HepG2 (cell line): ENCODE results near the gene RMI1. TPM values are rescaled to one million over a fixed set of nuclear protein-coding genes. Genes with fewer than 3 reads are reported as not detected.

Source experiments
- CSRNP2 ChIP-seq: sonication (generic); formaldehyde crosslinking; conservative IDR thresholded peaks from 2 replicates; pipeline ENCODE4 v1.8.0; 2022; ENCODE audit warnings: low read depth, missing genetic modification reagents
- FOXP1 ChIP-seq, 2 experiments: fragments of 450-650 bp in 1 of 2; IDR thresholded peaks; 2 replicates each; pipeline ENCODE4 v1.6.1; 2017 to 2018; ENCODE audit warnings: antibody characterized with exemption in 1 of 2
- HMGXB4 ChIP-seq, 2 experiments: sonication (generic) in 1 of 2; formaldehyde crosslinking in 1 of 2; IDR thresholded peaks; 2 replicates each; pipeline versions ENCODE4 v1.4.0 to v1.6.1; 2018 to 2020; ENCODE audit warnings: missing genetic modification reagents in 2 of 2, borderline replicate concordance in 1 of 2, low read depth in 1 of 2, mild to moderate bottlenecking in 1 of 2, missing biosample characterization in 1 of 2
- JARID2 ChIP-seq: sonication (generic); formaldehyde crosslinking; IDR thresholded peaks from 2 replicates; pipeline ENCODE4 v1.8.1; 2023; ENCODE audit warnings: missing genetic modification reagents, inconsistent platforms; ENCODE audit not compliant: insufficient replicate concordance
- KLF16 ChIP-seq, 2 experiments: sonication (generic) in 1 of 2; formaldehyde crosslinking in 1 of 2; IDR thresholded peaks; 2 replicates each; pipeline versions ENCODE4 v1.6.1 to v1.8.0; 2016 to 2023; ENCODE audit warnings: missing genetic modification reagents in 2 of 2, missing compliant biosample characterization in 1 of 2
- PITX1 ChIP-seq: sonication (generic); formaldehyde crosslinking; IDR thresholded peaks from 2 replicates; pipeline ENCODE4 v1.5.1; 2020; ENCODE audit warnings: mild to moderate bottlenecking, missing genetic modification reagents
- POLR2AphosphoS5 ChIP-seq: IDR thresholded peaks from 2 replicates; pipeline ENCODE4 v1.6.1; 2012; ENCODE audit warnings: low read depth, low read length
- RBM39 ChIP-seq: fragments of 200-400 bp; formaldehyde crosslinking; IDR thresholded peaks from one replicate; pipeline ENCODE4 v1.6.1; 2018; ENCODE audit warnings: antibody characterized with exemption, mild to moderate bottlenecking, low read depth, low read length; ENCODE audit not compliant: poor library complexity, severe bottlenecking
- SRY ChIP-seq: sonication (generic); formaldehyde crosslinking; IDR thresholded peaks from 2 replicates; pipeline ENCODE4 v1.8.0; 2022; ENCODE audit warnings: mild to moderate bottlenecking, missing genetic modification reagents
- ZNF225 ChIP-seq: sonication (generic); formaldehyde crosslinking; IDR thresholded peaks from 2 replicates; pipeline ENCODE4 v1.4.0; 2020; ENCODE audit warnings: mild to moderate bottlenecking, missing genetic modification reagents
- ZNF605 ChIP-seq: sonication (generic); formaldehyde crosslinking; IDR thresholded peaks from 2 replicates; pipeline ENCODE4 v1.8.0; 2022; ENCODE audit warnings: mild to moderate bottlenecking, missing genetic modification reagents
- ZNF687 ChIP-seq: sonication (generic); formaldehyde crosslinking; IDR thresholded peaks from 2 replicates; pipeline ENCODE4 v1.5.1; 2020; ENCODE audit warnings: mild to moderate bottlenecking, missing genetic modification reagents, moderate library complexity
- polyA plus RNA-seq, 8 experiments: library from polyadenylated mRNA; depleted of rRNA in 3 of 8; stranded (reverse) in 7 of 8; unstranded in 1 of 8; fragments of >200 nt; fragmentation: Illumina TruSeq in 4 of 8; extraction: Trizol in 4 of 8; gene quantifications; 2 replicates each; pipeline versions ENCODE4 v1.2.1 to v1.2.3, GENCODE V29; 2011 to 2016; ENCODE audit warnings: low read depth in 4 of 8, missing spikeins in 1 of 8, mixed read lengths in 1 of 8; ENCODE audit not compliant: insufficient read depth in 1 of 8
- total RNA-seq, 5 experiments: library from RNA; depleted of rRNA; stranded (reverse); fragments of >200 nt; fragmentation: Illumina TruSeq; extraction: Trizol; gene quantifications; 2 replicates each; pipeline ENCODE4 v1.2.3, GENCODE V29; 2016; ENCODE audit warnings: low read depth in 1 of 5
- TF ChIP-seq, protein P1 (sequence below): sonication (generic); formaldehyde crosslinking; IDR thresholded peaks from 2 replicates; pipeline ENCODE4 v1.8.1; 2022; ENCODE audit warnings: low read depth, mild to moderate bottlenecking, missing genetic modification reagents
- TF ChIP-seq, protein P2 (sequence below): sonication (generic); formaldehyde crosslinking; IDR thresholded peaks from 2 replicates; pipeline ENCODE4 v1.4.0; 2020; ENCODE audit warnings: missing genetic modification reagents

Gene RMI1
- total and polyA plus RNA-seq, 2 of the 13 experiments (the other 11 are each of a cell fraction or from before 2014, with no cell fraction given), result 0.54 to 3.7 TPM

DNA sequence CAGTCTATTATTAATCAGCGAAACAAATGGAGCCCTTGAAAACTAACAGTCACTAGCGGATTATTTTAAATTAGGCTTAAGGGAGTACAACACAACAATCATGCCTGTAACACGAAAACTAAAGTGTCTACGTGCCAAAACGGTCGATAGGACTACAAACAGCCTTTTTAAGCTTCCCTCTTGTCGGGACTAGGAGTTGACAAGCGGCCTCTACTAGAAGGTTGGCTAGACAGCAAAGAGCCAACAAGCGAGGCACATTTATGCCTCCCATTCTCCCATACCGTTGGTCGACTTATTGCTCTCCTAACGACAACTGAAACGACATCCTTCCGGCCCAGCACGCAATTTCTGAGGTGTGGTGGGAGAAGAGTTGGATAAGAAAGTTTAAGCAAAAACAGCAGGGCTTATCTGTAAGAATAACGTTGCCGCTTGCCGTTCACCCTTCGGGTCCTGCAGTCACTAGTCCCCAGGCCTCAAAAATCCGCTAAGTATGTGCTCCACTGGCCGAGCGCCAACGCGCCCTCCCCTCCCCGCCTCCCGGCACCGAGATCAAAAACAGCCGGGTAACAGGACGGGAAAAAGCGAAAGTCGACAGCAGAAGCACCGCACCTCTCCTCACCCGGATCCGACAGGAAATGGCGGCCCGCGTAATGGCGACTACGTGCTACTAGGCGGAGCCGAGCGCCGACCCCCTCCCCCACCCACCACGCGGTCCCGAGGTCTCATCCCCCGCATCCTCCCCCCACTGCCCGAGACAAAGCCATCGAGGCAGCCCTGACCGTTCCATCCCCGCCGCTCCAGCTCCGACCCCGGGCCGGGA is 1.4 kb upstream of the RMI1 start (continued):
- TF ChIP-seq, protein P1, sequence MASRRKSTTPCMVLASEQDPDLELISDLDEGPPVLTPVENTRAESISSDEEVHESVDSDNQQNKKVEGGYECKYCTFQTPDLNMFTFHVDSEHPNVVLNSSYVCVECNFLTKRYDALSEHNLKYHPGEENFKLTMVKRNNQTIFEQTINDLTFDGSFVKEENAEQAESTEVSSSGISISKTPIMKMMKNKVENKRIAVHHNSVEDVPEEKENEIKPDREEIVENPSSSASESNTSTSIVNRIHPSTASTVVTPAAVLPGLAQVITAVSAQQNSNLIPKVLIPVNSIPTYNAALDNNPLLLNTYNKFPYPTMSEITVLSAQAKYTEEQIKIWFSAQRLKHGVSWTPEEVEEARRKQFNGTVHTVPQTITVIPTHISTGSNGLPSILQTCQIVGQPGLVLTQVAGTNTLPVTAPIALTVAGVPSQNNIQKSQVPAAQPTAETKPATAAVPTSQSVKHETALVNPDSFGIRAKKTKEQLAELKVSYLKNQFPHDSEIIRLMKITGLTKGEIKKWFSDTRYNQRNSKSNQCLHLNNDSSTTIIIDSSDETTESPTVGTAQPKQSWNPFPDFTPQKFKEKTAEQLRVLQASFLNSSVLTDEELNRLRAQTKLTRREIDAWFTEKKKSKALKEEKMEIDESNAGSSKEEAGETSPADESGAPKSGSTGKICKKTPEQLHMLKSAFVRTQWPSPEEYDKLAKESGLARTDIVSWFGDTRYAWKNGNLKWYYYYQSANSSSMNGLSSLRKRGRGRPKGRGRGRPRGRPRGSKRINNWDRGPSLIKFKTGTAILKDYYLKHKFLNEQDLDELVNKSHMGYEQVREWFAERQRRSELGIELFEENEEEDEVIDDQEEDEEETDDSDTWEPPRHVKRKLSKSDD (CRISPR knock-in tag), result no peak; the same call in 1 of the 2 replicates
- no peak for TF ChIP-seq ZNF605 (CRISPR knock-in tag)
- no peak for TF ChIP-seq KLF16 (CRISPR knock-in tag; IDR thresholded peaks at IDR 0.05)
- no peak for TF ChIP-seq PITX1 (CRISPR knock-in tag)
- TF ChIP-seq, protein P2, sequence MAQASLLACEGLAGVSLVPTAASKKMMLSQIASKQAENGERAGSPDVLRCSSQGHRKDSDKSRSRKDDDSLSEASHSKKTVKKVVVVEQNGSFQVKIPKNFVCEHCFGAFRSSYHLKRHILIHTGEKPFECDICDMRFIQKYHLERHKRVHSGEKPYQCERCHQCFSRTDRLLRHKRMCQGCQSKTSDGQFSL (CRISPR knock-in tag), result no peak
- no peak for TF ChIP-seq ZNF225 (CRISPR knock-in tag)
- TF ChIP-seq POLR2AphosphoS5, result no peak; the same call in 1 of the 2 replicates
- TF ChIP-seq CSRNP2 (CRISPR knock-in tag), result no peak
- TF ChIP-seq ZNF687 (CRISPR knock-in tag), result peak; percentile 41; the same call in 1 of the 2 replicates
- TF ChIP-seq SRY (CRISPR knock-in tag), result 0 out of 2 replicates have a peak, but pooled peaks have one; percentile 37
- 0 out of 4 replicates have a peak, but pooled peaks of 1 of the 2 experiments have one; percentile 17 for TF ChIP-seq HMGXB4 (CRISPR knock-in tag; IDR thresholded peaks at IDR 0.05; ENCODE audit: borderline replicate concordance in 1 of 2, low read depth in 1 of 2)
- no peak for TF ChIP-seq JARID2 (CRISPR knock-in tag)
- no peak for TF ChIP-seq FOXP1 (IDR thresholded peaks at IDR 0.05)
- TF ChIP-seq FOXP1 (CRISPR knock-in tag; IDR thresholded peaks at IDR 0.05), result no peak
- TF ChIP-seq RBM39, result no peak
